ENCODE measurements around the gene ST6GALNAC3. TPM values are rescaled to one million over a fixed set of nuclear protein-coding genes. Genes with fewer than 3 reads are reported as not detected.

ST6GALNAC3 gene
- total and polyA plus RNA-seq, 3 donors from 2014 or later = 0.46 to 0.87 (median 0.74) TPM

DNA sequence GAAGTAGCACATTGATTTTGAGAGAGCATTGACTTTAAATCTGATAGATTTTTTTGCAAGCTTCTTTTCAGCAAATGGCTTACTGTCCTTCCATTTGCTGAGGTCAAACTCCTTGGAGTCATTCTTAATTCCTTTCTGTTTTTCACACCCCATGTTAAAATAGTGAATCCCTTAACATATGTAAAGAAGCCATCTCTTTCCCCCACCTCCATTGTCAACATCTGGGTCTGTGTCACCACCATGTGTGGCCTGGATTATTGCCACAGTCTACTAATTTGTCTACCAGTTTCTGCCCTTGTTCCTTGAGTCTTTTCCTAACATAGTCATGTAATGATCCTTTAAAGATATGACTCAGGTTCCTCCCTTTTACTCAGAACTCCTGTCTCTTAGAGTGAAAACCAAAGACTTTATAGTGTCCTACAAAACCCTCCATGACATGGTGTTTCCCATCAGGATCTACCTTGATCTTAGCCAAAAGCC, 104.7 kb downstream of the ST6GALNAC3 start:
- no peak overlapping the region for H3K4me3 ChIP-seq
- intact Hi-C loops (cut with DNase I; ENCODE audit: low total_unique reads) = no loop called here
- H3K9me3 ChIP-seq = no peaks in the 10 kb centered on the region
- H3K27me3 ChIP-seq = no peaks in the 10 kb centered on the region
- DNase-seq = no peak
- H3K36me3 ChIP-seq (ENCODE audit: low read depth, missing control alignments) = no peaks in the 10 kb centered on the region
- no peak overlapping the region for H3K27ac ChIP-seq
- peaks cover 4% of the 10 kb centered on the region for H3K4me1 ChIP-seq
- TF ChIP-seq POLR2A (IDR thresholded peaks at IDR 0.05) = no peak
- TF ChIP-seq, protein P1, sequence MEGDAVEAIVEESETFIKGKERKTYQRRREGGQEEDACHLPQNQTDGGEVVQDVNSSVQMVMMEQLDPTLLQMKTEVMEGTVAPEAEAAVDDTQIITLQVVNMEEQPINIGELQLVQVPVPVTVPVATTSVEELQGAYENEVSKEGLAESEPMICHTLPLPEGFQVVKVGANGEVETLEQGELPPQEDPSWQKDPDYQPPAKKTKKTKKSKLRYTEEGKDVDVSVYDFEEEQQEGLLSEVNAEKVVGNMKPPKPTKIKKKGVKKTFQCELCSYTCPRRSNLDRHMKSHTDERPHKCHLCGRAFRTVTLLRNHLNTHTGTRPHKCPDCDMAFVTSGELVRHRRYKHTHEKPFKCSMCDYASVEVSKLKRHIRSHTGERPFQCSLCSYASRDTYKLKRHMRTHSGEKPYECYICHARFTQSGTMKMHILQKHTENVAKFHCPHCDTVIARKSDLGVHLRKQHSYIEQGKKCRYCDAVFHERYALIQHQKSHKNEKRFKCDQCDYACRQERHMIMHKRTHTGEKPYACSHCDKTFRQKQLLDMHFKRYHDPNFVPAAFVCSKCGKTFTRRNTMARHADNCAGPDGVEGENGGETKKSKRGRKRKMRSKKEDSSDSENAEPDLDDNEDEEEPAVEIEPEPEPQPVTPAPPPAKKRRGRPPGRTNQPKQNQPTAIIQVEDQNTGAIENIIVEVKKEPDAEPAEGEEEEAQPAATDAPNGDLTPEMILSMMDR (IDR thresholded peaks at IDR 0.05) = no peak

DNA sequence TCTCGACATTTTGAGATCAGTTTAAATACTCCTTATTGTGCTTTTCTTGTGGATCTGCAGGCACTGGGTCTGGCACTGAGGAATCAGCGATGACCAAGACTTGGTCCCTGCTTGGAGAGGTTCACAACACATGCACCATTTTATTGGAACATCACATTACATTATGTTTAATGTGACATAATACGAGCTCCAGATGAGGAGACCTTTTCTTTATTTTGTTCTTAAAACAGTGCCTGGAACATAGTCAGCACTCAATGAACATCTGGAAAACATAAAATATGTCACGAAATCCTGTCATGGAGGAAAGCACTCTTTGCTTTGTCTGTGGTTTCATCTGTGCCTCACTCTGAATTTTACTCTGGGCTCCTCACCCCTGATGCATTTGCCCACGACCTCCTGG, 110.7 kb downstream of the ST6GALNAC3 start:
- intact Hi-C loops (cut with DNase I; ENCODE audit: low total_unique reads) = no loop called here
- Histone ChIP-seq H3K9me3 (no peaks in the 10 kb centered on the region), H3K27me3 (no peaks in the 10 kb centered on the region), H3K27ac (no peak overlapping the region), H3K4me1 (no peaks in the 10 kb centered on the region), H3K36me3 (ENCODE audit: low read depth, missing control alignments) (no peaks in the 10 kb centered on the region), H3K4me3 (no peak overlapping the region)
- whole genome bisulfite sequencing, 2 donors = 91 to 92% methylated on average over 5 of the region's 5 CpGs
- DNase-seq = no peak
- no peak for TF ChIP-seq POLR2A (IDR thresholded peaks at IDR 0.05)
- TF ChIP-seq, protein P1 (IDR thresholded peaks at IDR 0.05) = no peak

DNA sequence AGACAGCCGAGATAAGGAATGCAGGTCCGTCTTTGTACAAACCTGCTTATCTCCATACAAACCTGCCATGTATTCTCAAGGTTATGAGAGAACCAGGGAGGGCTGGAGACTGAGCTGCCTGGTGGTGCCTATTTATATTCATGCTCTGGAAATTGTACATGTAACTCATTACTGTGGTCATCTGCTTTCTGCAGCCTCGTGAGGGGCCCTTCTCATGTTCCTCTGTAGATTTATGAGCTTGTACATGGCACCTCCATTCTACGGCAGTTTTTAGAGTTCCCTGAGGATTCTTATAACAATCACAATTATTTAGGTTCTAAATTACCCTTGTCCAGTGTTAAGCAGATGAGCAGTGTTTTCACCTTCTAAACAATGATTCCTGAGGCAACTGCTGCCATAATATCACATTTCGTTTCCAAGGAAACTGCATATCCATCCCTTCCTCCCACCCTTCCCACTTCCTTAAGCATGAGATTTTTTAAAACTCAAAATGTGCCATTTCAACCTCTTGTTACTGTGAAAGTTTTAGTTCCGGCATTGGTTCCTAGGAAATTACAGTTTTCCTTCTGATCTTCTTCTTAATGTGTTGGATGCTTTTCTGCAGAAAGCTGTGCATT, 112.1 kb downstream of the ST6GALNAC3 start:
- WGBS, 2 donors = 43 to 49% methylated on average over 6 of the region's 6 CpGs
- Histone ChIP-seq H3K9me3 (no peaks in the 10 kb centered on the region), H3K4me3 (no peak overlapping the region), H3K36me3 (ENCODE audit: low read depth, missing control alignments) (no peaks in the 10 kb centered on the region), H3K27ac (no peak overlapping the region), H3K4me1 (no peaks in the 10 kb centered on the region), H3K27me3 (no peaks in the 10 kb centered on the region)
- TF ChIP-seq POLR2A (IDR thresholded peaks at IDR 0.05) = no peak
- TF ChIP-seq, protein P1 (IDR thresholded peaks at IDR 0.05) = no peak
- intact Hi-C loops (cut with DNase I; ENCODE audit: low total_unique reads) = no loop called here
- DNase-seq = no peak

DNA sequence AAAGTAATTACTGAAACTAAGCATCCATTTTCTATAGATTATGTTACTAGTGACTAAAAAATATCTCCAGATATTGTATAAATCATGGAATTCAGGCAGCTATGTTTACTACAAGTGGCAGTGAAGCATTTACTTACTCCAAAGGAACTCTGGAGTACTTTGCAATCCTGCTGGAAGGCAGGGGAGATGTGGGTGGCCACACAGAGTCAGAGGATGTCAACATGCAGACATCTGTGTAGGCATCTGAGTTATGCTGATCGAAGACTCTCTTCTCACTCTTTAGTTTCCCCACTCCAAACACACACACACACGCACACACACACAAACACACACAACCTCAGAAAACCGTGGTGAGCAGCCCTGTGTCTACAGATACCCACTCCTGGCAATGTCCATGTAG, 112.9 kb downstream of the ST6GALNAC3 start:
- no peak overlapping the region for H3K27ac ChIP-seq
- no peaks in the 10 kb centered on the region for H3K9me3 ChIP-seq
- 80 to 90% methylated on average over 3 of the region's 3 CpGs for WGBS, 2 donors
- intact Hi-C loops (cut with DNase I; ENCODE audit: low total_unique reads) = no loop called here
- H3K27me3 ChIP-seq = no peaks in the 10 kb centered on the region
- TF ChIP-seq, protein P1 (IDR thresholded peaks at IDR 0.05) = no peak
- TF ChIP-seq POLR2A (IDR thresholded peaks at IDR 0.05) = no peak
- no peaks in the 10 kb centered on the region for H3K4me1 ChIP-seq
- no peak for DNase-seq
- no peak overlapping the region for H3K4me3 ChIP-seq
- no peaks in the 10 kb centered on the region for H3K36me3 ChIP-seq (ENCODE audit: low read depth, missing control alignments)

DNA sequence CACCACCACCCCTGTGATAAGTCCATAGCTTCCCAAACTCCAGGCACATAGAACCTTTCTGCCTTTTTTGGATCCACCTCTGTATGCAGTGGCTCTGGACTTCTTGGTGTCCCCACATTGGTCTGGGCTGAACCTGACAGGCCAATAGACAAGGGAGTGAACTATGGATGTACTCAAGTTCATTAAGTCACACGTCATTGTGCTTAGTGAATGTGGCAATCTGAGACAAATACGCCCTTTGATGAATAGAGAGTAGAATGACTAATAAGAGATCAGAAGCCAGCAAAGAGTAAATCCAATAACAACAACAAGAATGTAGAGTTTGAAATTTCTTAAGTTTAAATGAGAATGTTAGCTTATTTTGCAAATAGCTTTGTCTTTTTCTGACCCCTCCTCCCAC, 114.8 kb downstream of the ST6GALNAC3 start:
- Histone ChIP-seq H3K27ac (no peak overlapping the region), H3K27me3 (no peaks in the 10 kb centered on the region), H3K9me3 (no peaks in the 10 kb centered on the region), H3K36me3 (ENCODE audit: low read depth, missing control alignments) (no peaks in the 10 kb centered on the region), H3K4me1 (no peaks in the 10 kb centered on the region), H3K4me3 (no peak overlapping the region)
- TF ChIP-seq, protein P1 (IDR thresholded peaks at IDR 0.05) = no peak
- no peak for TF ChIP-seq POLR2A (IDR thresholded peaks at IDR 0.05)
- 46 to 50% methylated on average over 2 of the region's 2 CpGs for WGBS, 2 donors
- intact Hi-C loops (cut with DNase I; ENCODE audit: low total_unique reads) = no loop called here
- no peak for DNase-seq

All from testis (tissue), 3 donors.